MM.1S (cell line): ENCODE measurements around the gene FRY.

Experiments
- DNase-seq: peaks from one replicate; pipeline ENCODE4 v3.0.0-alpha.2; 2015
- H2AFZ ChIP-seq: fragments of 300-600 bp; sonication (generic); 2 replicates; pipeline ENCODE4 v1.6.0; 2016; ENCODE audit warnings: antibody characterized with exemption, low read length
- H3F3A ChIP-seq: fragments of 300-600 bp; sonication (generic); 2 replicates; pipeline ENCODE4 v1.6.1; 2016; ENCODE audit warnings: mild to moderate bottlenecking, antibody characterized with exemption, low read length, moderate library complexity, mixed read lengths; ENCODE audit not compliant: insufficient read depth
- H3K27ac ChIP-seq: fragments of 300-600 bp; sonication (generic); 2 replicates; pipeline ENCODE4 v1.5.1; 2016; ENCODE audit warnings: mild to moderate bottlenecking, low read length
- H3K27me3 ChIP-seq: fragments of 300-600 bp; sonication (generic); replicated peaks from 2 replicates; pipeline ENCODE4 v1.6.0; 2016; ENCODE audit warnings: low read length; ENCODE audit not compliant: insufficient read depth
- H3K36me3 ChIP-seq: fragments of 300-600 bp; sonication (generic); replicated peaks from 2 replicates; pipeline ENCODE4 v1.6.1; 2016; ENCODE audit warnings: mild to moderate bottlenecking, low read length, mixed read lengths; ENCODE audit not compliant: insufficient read depth
- H3K4me1 ChIP-seq: fragments of 300-600 bp; sonication (generic); 2 replicates; pipeline ENCODE4 v1.6.1; 2016; ENCODE audit warnings: low read length, mixed read lengths
- H3K4me2 ChIP-seq: fragments of 300-600 bp; sonication (generic); 2 replicates; pipeline ENCODE4 v1.6.0; 2016; ENCODE audit warnings: low read depth, low read length
- H3K4me3 ChIP-seq: fragments of 300-600 bp; sonication (generic); 2 replicates; pipeline ENCODE4 v1.5.1; 2016; ENCODE audit warnings: low read length, mixed read lengths
- H3K79me2 ChIP-seq: fragments of 300-600 bp; sonication (generic); 2 replicates; pipeline ENCODE4 v1.6.1; 2016; ENCODE audit warnings: mixed run types, low read length, mixed read lengths
- H3K9ac ChIP-seq: fragments of 300-600 bp; sonication (generic); 2 replicates; pipeline ENCODE4 v1.6.1; 2016; ENCODE audit warnings: low read length, mixed read lengths
- H3K9me2 ChIP-seq: fragments of 300-600 bp; sonication (generic); replicated peaks from 2 replicates; pipeline ENCODE4 v1.6.1; 2016; ENCODE audit warnings: mild to moderate bottlenecking, low read length, mixed read lengths; ENCODE audit not compliant: insufficient read depth
- H3K9me3 ChIP-seq: fragments of 300-600 bp; sonication (generic); replicated peaks from 2 replicates; pipeline ENCODE4 v1.6.1; 2016; ENCODE audit warnings: mild to moderate bottlenecking, low read length, mixed read lengths; ENCODE audit not compliant: insufficient read depth
- H4K20me1 ChIP-seq: fragments of 300-600 bp; sonication (generic); 2 replicates; pipeline ENCODE4 v1.6.1; 2016; ENCODE audit warnings: mild to moderate bottlenecking, low read length, moderate library complexity, mixed read lengths; ENCODE audit not compliant: insufficient read depth
- EZH2 ChIP-seq: fragments of 300-600 bp; sonication (generic); optimal IDR thresholded peaks from 2 replicates; pipeline ENCODE3; 2017; ENCODE audit warnings: low read depth, mild to moderate bottlenecking, antibody characterized with exemption, low read length, mixed read lengths
- EZH2phosphoT487 ChIP-seq: fragments of 300-600 bp; sonication (generic); IDR thresholded peaks from 2 replicates; pipeline ENCODE4 v1.6.1; 2018; ENCODE audit warnings: antibody characterized with exemption, low read length
- TF ChIP-seq, protein P1 (sequence below): fragments of 300-600 bp; sonication (generic); IDR thresholded peaks from 2 replicates; pipeline ENCODE4 v1.5.1; 2016; ENCODE audit warnings: antibody characterized with exemption, low read length, mixed read lengths

Gene FRY

DNA sequence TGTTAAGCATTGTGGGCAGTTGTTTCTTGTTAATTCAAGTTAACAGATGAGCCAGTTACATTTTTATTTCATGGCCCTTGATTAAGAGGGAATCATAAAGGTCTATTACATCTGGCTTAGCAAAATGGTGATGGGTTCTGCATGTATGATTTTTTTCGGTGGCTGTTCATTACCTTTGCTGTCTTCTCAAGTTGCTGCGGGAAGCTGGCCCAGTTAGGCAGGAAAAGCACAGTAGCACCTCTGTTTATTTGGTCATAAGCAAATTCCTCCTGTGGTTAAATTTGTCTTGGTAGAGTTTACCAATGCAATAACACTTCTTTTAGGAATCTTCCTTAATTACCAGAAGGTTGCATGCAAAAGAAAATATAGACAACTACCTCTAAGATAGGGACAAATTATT, 104.5 kb downstream of the FRY start:
- Histone ChIP-seq H3F3A (no peaks in the 10 kb centered on the region), H2AFZ (no peak overlapping the region), H3K4me1 (no peaks in the 10 kb centered on the region), H3K36me3 (no peaks in the 10 kb centered on the region), H3K27me3 (no peaks in the 10 kb centered on the region), H3K4me3 (no peak overlapping the region), H3K9me3 (no peaks in the 10 kb centered on the region), H3K9ac (no peak overlapping the region), H3K27ac (no peak overlapping the region), H3K9me2 (no peaks in the 10 kb centered on the region), H4K20me1 (no peaks in the 10 kb centered on the region), H3K4me2 (no peak overlapping the region), H3K79me2 (no peaks in the 10 kb centered on the region)
- DNase-seq: no peak
- TF ChIP-seq EZH2phosphoT487 (no peak), EZH2 (no peak)
- TF ChIP-seq, protein P1, sequence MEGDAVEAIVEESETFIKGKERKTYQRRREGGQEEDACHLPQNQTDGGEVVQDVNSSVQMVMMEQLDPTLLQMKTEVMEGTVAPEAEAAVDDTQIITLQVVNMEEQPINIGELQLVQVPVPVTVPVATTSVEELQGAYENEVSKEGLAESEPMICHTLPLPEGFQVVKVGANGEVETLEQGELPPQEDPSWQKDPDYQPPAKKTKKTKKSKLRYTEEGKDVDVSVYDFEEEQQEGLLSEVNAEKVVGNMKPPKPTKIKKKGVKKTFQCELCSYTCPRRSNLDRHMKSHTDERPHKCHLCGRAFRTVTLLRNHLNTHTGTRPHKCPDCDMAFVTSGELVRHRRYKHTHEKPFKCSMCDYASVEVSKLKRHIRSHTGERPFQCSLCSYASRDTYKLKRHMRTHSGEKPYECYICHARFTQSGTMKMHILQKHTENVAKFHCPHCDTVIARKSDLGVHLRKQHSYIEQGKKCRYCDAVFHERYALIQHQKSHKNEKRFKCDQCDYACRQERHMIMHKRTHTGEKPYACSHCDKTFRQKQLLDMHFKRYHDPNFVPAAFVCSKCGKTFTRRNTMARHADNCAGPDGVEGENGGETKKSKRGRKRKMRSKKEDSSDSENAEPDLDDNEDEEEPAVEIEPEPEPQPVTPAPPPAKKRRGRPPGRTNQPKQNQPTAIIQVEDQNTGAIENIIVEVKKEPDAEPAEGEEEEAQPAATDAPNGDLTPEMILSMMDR: no peak

DNA sequence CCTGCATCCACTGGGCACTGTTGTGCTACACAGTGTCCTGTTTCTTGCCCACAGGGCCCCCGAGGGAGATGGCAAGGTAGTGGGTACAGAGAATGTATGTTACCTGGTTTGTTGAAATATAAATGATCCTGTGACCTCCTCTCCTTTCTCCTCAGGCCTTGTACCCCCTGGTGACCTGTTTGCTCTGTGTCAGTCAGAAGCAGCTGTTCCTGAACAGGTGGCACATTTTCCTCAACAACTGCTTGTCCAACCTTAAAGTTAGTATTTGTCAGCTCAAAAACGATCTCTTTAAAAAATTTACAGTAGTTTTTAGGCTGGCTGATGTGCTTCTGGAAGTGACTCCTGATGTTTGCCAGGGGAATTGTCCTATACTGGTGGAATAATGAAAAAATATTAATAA, 105.1 kb downstream of the FRY start:
- Histone ChIP-seq H2AFZ (no peak overlapping the region), H3K27ac (no peak overlapping the region), H3K9me3 (no peaks in the 10 kb centered on the region), H3K36me3 (no peaks in the 10 kb centered on the region), H3K27me3 (no peaks in the 10 kb centered on the region), H3K4me1 (no peaks in the 10 kb centered on the region), H3K9me2 (no peaks in the 10 kb centered on the region), H3K79me2 (no peaks in the 10 kb centered on the region), H3K4me3 (no peak overlapping the region), H4K20me1 (no peaks in the 10 kb centered on the region), H3K9ac (no peak overlapping the region), H3F3A (no peaks in the 10 kb centered on the region), H3K4me2 (no peak overlapping the region)
- TF ChIP-seq EZH2phosphoT487: no peak
- no peak for TF ChIP-seq EZH2
- TF ChIP-seq, protein P1: no peak
- no peak for DNase-seq

DNA sequence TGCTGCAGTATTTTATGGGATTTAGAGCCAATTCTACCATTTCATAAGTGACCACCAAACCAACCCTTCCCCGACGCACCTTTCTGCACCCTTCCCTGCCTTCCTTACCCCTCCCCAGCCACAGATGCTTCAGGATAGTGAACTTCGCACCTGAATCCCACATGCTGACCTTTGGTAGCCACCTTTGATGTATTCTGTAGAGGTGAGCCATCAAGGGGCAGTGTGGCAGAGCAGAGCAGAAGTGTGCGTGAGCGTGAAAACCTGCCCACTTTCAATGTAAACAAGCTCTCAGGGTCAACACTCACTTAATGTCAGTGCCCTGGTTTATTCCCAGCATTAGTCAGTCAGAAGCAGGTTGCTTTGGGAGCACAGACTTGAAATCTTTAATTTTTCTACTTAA, 107.7 kb downstream of the FRY start:
- H3K79me2 ChIP-seq: no peaks in the 10 kb centered on the region
- H4K20me1 ChIP-seq: no peaks in the 10 kb centered on the region
- no peaks in the 10 kb centered on the region for H3K4me1 ChIP-seq
- no peaks in the 10 kb centered on the region for H3K27me3 ChIP-seq
- TF ChIP-seq EZH2 (no peak), EZH2phosphoT487 (no peak)
- TF ChIP-seq, protein P1: no peak
- no peaks in the 10 kb centered on the region for H3K36me3 ChIP-seq
- H3K4me3 ChIP-seq: no peak overlapping the region
- DNase-seq: no peak
- H3K9me2 ChIP-seq: no peaks in the 10 kb centered on the region
- H3K9me3 ChIP-seq: no peaks in the 10 kb centered on the region
- no peak overlapping the region for H3K27ac ChIP-seq
- H3F3A ChIP-seq: no peaks in the 10 kb centered on the region
- H2AFZ ChIP-seq: no peak overlapping the region
- no peak overlapping the region for H3K9ac ChIP-seq
- no peak overlapping the region for H3K4me2 ChIP-seq

DNA sequence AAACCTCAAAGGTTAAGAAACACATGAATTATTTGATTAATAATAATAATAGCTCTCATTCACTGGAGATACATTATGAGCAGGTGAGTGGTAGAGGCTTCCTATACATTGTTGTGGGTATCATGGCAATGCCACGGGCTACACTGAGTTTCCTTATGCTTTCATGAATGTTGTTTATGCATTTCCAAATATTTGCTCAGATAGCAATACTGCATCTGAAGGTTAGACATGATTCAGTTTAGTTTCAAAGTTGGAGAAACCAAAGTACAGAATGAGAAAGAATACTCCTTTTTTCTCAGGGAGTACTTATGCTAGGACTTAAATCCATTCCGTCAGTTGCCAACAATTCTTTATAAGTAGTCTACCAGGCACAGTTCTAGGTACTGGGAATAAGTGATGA, 108.5 kb downstream of the FRY start:
- TF ChIP-seq EZH2 (no peak), EZH2phosphoT487 (no peak)
- TF ChIP-seq, protein P1: no peak
- Histone ChIP-seq H3K4me1 (no peaks in the 10 kb centered on the region), H3F3A (no peaks in the 10 kb centered on the region), H3K36me3 (no peaks in the 10 kb centered on the region), H3K27me3 (no peaks in the 10 kb centered on the region), H3K9me2 (no peaks in the 10 kb centered on the region), H3K4me3 (no peak overlapping the region), H3K4me2 (no peak overlapping the region), H3K9me3 (no peaks in the 10 kb centered on the region), H3K9ac (no peak overlapping the region), H3K27ac (no peak overlapping the region), H3K79me2 (no peaks in the 10 kb centered on the region), H4K20me1 (no peaks in the 10 kb centered on the region), H2AFZ (no peak overlapping the region)
- DNase-seq: no peak
